Hepatocyte (in vitro differentiated cells): Measurements from ENCODE around the gene WDR36. TPM values are rescaled to one million over a fixed set of nuclear protein-coding genes. Genes with fewer than 3 reads are reported as not detected.

Experiments used
- DNase-seq: peaks from one replicate; pipeline ENCODE4 v3.0.0-alpha.2; 2016; ENCODE audit warnings: low spot score
- H2AFZ ChIP-seq: fragments of 200-600 bp; sonication (generic); 2 replicates; pipeline ENCODE4 v1.6.0; 2016; ENCODE audit warnings: antibody characterized with exemption, mild to moderate bottlenecking
- H3K27ac ChIP-seq: fragments of 200-600 bp; sonication (generic); 2 replicates; pipeline ENCODE4 v1.5.1; 2016; ENCODE audit warnings: mild to moderate bottlenecking
- H3K27me3 ChIP-seq: fragments of 200-600 bp; sonication (generic); 2 replicates; pipeline ENCODE4 v1.6.1; 2016
- H3K36me3 ChIP-seq: fragments of 200-600 bp; sonication (generic); replicated peaks from 2 replicates; pipeline ENCODE4 v1.5.1; 2016; ENCODE audit warnings: low read depth; ENCODE audit not compliant: insufficient read depth
- H3K4me1 ChIP-seq: fragments of 200-600 bp; sonication (generic); 2 replicates; pipeline ENCODE4 v1.5.1; 2016; ENCODE audit warnings: mild to moderate bottlenecking, moderate library complexity; ENCODE audit not compliant: insufficient read depth
- H3K4me2 ChIP-seq: fragments of 200-600 bp; sonication (generic); 2 replicates; pipeline ENCODE4 v1.6.0; 2016
- H3K4me3 ChIP-seq: fragments of 200-600 bp; sonication (generic); 2 replicates; pipeline ENCODE4 v1.5.1; 2016; ENCODE audit warnings: mild to moderate bottlenecking
- H3K79me2 ChIP-seq: fragments of 200-600 bp; sonication (generic); 2 replicates; pipeline ENCODE4 v1.6.0; 2017; ENCODE audit warnings: mild to moderate bottlenecking
- H3K9me2 ChIP-seq: fragments of 200-600 bp; sonication (generic); replicated peaks from 2 replicates; pipeline ENCODE4 v1.6.0; 2017; ENCODE audit warnings: mild to moderate bottlenecking; ENCODE audit not compliant: insufficient read depth
- H3K9me3 ChIP-seq: fragments of 200-600 bp; sonication (generic); 2 replicates; pipeline ENCODE4 v1.5.1; 2016; ENCODE audit warnings: low read depth, mild to moderate bottlenecking
- H4K20me1 ChIP-seq: fragments of 200-600 bp; sonication (generic); 2 replicates; pipeline ENCODE4 v1.6.0; 2016; ENCODE audit warnings: mild to moderate bottlenecking; ENCODE audit not compliant: insufficient read depth, poor library complexity, severe bottlenecking
- CTCF ChIP-seq: fragments of 200-600 bp; sonication (generic); IDR thresholded peaks from 2 replicates; pipeline ENCODE4 v1.5.1; 2016; ENCODE audit warnings: antibody characterized with exemption, mild to moderate bottlenecking; ENCODE audit not compliant: poor library complexity
- EZH2 ChIP-seq: fragments of 200-600 bp; sonication (generic); IDR thresholded peaks from 2 replicates; pipeline ENCODE4 v1.6.1; 2016; ENCODE audit warnings: antibody characterized with exemption, mild to moderate bottlenecking, borderline replicate concordance
- EZH2phosphoT487 ChIP-seq: fragments of 200-600 bp; sonication (generic); IDR thresholded peaks from one replicate; pipeline ENCODE4 v1.6.1; 2018; ENCODE audit warnings: antibody characterized with exemption, mild to moderate bottlenecking, low read depth, moderate library complexity; ENCODE audit not compliant: unreplicated experiment, severe bottlenecking
- WGBS: methylation state at CpG from one replicate; pipeline ENCODE4 v1.1.6; 2016; ENCODE audit warnings: low lambda C conversion rate; ENCODE audit errors: missing lambda C conversion rate; 5-methylcytosine and 5-hydroxymethylcytosine counted together
- polyA plus RNA-seq: library from polyadenylated mRNA; unstranded; fragments of >200 nt; fragmentation: Nextera tagmentation; extraction: Ambion mirVana; gene quantifications from 2 replicates; pipeline ENCODE4 v1.2.1, GENCODE V29; 2016
- total RNA-seq: library from RNA; depleted of rRNA; stranded (reverse); fragments of >200 nt; gene quantifications from 2 replicates; pipeline ENCODE4 v1.2.3, GENCODE V29; 2014

WDR36 gene
- total and polyA plus RNA-seq, 2 experiments from 2014 or later, result 9.1 to 28.7 TPM

- WGBS, result 72% methylated on average over 2 of the region's 2 CpGs
- no peak for TF ChIP-seq CTCF
- no peak for TF ChIP-seq EZH2phosphoT487
- no peak for TF ChIP-seq EZH2
Observed at GRCh38 chr5:111151998-111152397, 59.9 kb downstream of the WDR36 start.

GRCh38 chr5:111153483-111153882 is 61.3 kb downstream of the WDR36 start:
- no peak overlapping the region for H3K4me3 ChIP-seq
- no peak for DNase-seq
- H3K9me2 ChIP-seq, result no peaks in the 10 kb centered on the region
- H2AFZ ChIP-seq, result no peak overlapping the region
- H4K20me1 ChIP-seq, result no peaks in the 10 kb centered on the region
- WGBS, result 34% methylated on average over 1 of the region's 1 CpG
- no peaks in the 10 kb centered on the region for H3K79me2 ChIP-seq
- TF ChIP-seq EZH2 (no peak), EZH2phosphoT487 (no peak), CTCF (no peak)
- peaks cover 6% of the 10 kb centered on the region for H3K27me3 ChIP-seq
- H3K27ac ChIP-seq, result no peak overlapping the region
- H3K36me3 ChIP-seq, result no peaks in the 10 kb centered on the region
- no peak overlapping the region for H3K4me2 ChIP-seq
- H3K4me1 ChIP-seq, result no peaks in the 10 kb centered on the region
- no peaks in the 10 kb centered on the region for H3K9me3 ChIP-seq

More at GRCh38 chr5:111151998-111152397, 59.9 kb downstream of the WDR36 start:
- Histone ChIP-seq H3K9me3 (no peaks in the 10 kb centered on the region), H3K4me1 (no peaks in the 10 kb centered on the region), H3K27ac (no peak overlapping the region), H4K20me1 (no peaks in the 10 kb centered on the region), H3K9me2 (no peaks in the 10 kb centered on the region), H3K27me3 (peaks cover 6% of the 10 kb centered on the region), H3K4me3 (no peak overlapping the region), H3K36me3 (no peaks in the 10 kb centered on the region), H3K4me2 (no peak overlapping the region), H3K79me2 (no peaks in the 10 kb centered on the region), H2AFZ (no peak overlapping the region)
- no peak for DNase-seq

GRCh38 chr5:111153945-111154344 is 61.8 kb downstream of the WDR36 start:
- Histone ChIP-seq H4K20me1 (no peaks in the 10 kb centered on the region), H3K4me1 (no peaks in the 10 kb centered on the region), H3K27me3 (peaks cover 6% of the 10 kb centered on the region), H3K79me2 (no peaks in the 10 kb centered on the region), H3K4me3 (no peak overlapping the region), H3K36me3 (no peaks in the 10 kb centered on the region), H3K9me3 (no peaks in the 10 kb centered on the region), H3K27ac (no peak overlapping the region), H2AFZ (no peak overlapping the region), H3K4me2 (no peak overlapping the region), H3K9me2 (no peaks in the 10 kb centered on the region)
- TF ChIP-seq EZH2phosphoT487 (no peak), CTCF (no peak), EZH2 (no peak)
- WGBS, result 65% methylated on average over 3 of the region's 3 CpGs
- no peak for DNase-seq
